Hepatic stellate cell (primary cell): ENCODE results near the gene POLR3A.
"Not testable (repeated sequence)": the region's sequence is repeated elsewhere in the genome, so short reads cannot be mapped to it uniquely, and the experiment has no call there.

Experiments
- DNase-seq: peaks from one replicate; pipeline ENCODE4 v3.0.0; 2011; ENCODE audit warnings: low spot score

The POLR3A gene

DNA sequence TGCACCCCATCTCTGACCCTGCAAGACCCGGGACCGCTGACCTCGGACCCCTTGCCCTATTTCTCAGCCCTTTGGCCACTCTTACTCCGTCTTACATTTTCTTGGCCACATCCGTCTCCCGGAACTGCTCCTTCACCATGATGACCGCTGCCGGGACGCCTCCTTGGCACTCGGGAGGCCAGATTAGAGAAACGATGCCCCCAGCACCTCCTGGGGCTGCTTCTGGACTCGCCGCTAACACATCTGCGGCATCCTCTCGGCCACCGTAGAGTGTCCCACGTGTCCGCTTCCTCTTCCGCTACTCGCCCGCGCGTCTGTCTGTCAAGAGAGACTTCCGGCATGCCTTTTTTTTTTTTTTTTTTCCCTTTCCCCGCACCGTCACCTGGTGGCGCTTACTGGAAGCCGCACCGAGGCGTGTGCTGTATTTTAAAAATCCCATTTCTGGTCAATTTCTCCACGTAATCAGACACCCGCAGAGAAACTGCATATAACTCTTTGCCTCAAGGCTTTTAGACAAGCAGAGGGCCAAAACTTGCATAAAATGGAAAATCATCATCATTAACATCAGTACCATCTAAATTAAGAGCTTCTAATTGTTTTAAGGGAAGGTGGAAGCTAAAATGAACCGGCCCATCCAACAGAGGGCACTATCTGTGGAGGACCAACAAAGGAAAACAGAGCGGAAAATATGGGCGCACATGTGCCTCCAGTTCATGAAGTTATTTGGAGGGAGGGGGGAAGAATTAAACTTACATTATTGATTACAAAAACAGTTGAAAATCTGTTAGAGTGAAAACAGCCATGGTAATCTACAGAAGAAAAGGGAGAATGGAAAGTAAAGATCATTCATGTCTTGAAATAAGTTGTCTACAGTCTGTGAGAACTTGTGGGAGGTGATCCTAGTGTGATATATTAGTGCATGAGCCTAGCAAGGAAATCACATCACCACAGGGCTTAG lies at the start of gene POLR3A:
TSS of gene POLR3A (minus strand) at position 247 of the 958 bp plus-strand sequence. CDS start at position 139, 108 bp downstream.
- DNase-seq: peak; percentile 94

- no peak for DNase-seq
Measured at GRCh38 chr10:78078539-78079330, 49.4 kb upstream of the POLR3A start.

GRCh38 chr10:78075806-78076205 lies 46.5 kb upstream of the POLR3A start:
- DNase-seq: not testable (repeated sequence)

- no peak for DNase-seq
Measured at GRCh38 chr10:78072504-78072903, 43.2 kb upstream of the POLR3A start.

- DNase-seq: no peak
Measured at GRCh38 chr10:78071857-78072179, 42.5 kb upstream of the POLR3A start.

DNA sequence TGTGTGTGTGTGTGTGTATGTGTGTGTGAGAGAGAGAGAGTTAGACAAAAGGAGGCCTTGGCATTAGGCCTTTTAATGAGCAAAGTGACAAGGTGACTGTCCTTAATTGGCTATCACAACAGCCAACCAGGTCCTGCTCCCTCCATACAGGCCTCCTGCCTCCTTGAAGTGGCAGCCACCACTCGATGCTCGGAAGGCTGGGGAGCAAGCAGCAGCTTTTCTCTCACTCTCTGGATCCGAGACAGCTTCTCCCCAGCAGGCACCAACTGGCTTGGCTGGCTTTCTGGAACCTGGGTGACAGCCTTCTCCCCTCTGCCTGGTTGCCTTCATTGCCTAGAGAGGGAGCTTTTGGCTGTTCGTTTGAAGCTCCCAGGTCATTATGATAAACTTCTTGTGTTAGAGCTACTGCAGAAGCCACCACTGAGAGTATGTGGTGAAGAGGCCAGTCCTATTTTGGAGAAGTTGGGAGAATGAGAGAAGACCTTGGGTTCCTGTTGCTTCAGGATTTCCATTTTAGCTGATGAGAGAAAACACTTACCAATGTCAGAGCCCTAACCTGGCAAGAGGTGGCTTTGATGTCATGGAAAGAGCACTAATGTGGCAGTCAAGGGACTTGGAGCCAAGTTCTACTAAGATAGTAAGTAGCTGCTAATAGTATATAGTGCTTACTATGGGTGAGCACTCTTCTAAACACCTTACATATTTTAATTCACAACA lies 42.0 kb upstream of the POLR3A start:
- DNase-seq: no peak

GRCh38 chr10:78070726-78071125 lies 41.4 kb upstream of the POLR3A start:
- no peak for DNase-seq

GRCh38 chr10:78070064-78070463 lies 40.7 kb upstream of the POLR3A start:
- not testable (repeated sequence) for DNase-seq

- no peak for DNase-seq
Measured at GRCh38 chr10:78069151-78069550, 39.8 kb upstream of the POLR3A start.

- no peak for DNase-seq
Measured at GRCh38 chr10:78066728-78067430, 37.6 kb upstream of the POLR3A start.

GRCh38 chr10:78066012-78066411 lies 36.7 kb upstream of the POLR3A start:
- no peak for DNase-seq

DNA sequence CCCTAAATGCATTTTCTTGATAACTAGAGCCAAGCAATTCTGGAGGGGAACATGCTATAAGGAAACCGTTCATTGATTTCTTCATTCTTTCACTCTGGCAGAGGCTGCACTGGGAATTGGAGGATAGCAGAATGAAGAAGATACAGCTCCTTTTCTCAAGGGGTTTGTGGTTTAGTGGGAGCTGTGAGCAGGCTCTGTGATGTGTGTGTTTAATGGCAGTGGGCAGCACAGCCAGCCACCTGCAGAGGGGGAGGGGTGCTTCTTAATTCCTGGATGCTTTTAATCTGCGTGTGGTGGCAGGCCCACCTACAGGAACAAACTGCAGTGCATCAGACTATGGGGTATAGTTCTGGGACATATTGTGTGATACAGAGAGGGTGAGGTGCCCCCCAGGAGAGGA lies 36.3 kb upstream of the POLR3A start:
- DNase-seq: no peak

DNA sequence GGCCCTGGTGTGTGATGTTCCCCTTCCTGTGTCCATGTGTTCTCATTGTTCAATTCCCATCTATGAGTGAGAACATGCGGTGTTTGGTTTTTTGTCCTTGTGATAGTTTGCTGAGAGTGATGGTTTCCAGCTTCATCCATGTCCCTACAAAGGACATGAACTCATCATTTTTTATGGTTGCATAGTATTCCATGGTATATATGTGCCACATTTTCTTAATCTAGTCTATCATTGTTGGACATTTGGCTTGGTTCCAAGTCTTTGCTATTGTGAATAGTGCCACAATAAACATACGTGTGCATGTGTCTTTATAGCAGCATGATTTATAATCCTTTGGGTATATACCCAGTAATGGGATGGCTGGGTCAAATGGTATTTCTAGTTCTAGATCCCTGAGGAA lies 35.6 kb upstream of the POLR3A start:
- DNase-seq: not testable (repeated sequence)

- DNase-seq: no peak
Measured at GRCh38 chr10:78063236-78063635, 33.9 kb upstream of the POLR3A start.

DNA sequence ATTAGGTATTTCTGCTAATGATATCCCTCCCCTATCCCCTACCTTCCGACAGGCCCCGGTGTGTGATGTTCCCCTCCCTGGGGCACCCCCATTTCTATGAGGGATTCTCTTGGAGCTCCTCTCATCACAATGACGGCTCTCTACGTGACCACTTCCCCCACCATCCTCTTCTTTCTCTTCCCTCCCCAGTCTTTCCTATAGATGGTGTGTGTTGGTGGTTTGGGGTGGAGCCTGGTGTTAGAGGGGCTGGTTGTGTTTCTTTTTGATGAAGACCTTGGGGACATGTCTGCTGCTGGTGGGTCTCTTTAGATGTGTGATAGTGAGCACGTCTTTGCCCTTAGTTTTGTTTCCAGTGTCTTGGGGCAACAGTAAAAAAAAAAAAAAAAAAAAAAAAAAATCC lies 33.0 kb upstream of the POLR3A start:
- no peak for DNase-seq

DNA sequence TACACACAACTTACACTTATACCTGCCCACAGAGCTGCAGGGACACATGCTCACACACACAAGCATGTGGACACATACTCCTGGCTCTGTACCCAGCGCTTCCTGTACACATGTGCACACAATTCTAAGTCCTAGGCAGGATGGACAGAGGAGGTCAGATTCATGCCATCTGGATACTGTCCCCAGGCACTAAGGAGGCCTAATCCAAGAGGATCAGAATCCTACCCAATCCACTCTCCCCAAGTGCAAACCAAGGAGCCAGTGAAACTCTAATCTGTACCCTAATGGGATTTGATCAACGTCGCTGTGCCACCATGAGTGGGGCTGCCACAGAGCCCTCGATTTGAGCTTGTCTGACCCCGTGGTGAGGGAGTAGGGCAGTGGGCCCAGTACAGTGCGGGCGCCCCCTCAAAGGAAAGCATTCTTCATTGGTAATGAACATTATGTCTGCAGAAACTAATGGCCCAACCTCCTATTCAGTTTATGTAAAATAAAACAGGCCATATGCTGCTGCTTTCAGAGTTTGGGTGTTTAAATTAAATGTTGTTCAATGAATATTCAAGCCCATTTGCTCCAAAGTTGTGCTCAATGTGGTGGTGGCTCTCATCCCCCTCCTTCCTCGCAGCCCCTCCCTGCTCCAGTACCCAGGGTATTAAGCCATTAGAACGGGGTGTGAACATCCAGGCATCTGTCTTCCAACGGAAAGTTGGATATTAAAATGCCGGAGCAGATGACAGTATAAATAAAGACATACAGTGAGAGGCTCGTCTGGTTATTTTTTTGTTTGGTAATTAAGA lies 30.8 kb upstream of the POLR3A start:
- DNase-seq: no peak

DNA sequence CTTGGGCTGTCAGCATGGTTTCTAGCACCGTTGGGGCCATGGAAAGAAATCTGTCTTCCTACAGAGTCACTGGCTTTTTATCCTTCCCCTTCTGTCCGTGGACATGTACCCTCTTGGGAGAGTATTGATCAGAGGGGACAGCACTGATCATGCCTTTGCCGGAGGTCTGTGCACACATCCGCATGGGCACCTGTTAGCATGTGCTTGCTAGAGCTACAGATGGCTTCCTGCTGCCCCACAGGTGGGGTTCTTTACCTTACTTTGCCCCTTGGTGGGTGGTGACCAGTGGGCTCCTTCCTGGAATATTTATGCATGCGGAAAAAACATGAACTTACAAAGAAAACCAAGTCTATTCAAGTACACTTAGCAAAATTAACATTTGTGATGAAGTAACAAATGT lies 29.2 kb upstream of the POLR3A start:
- no peak for DNase-seq

DNA sequence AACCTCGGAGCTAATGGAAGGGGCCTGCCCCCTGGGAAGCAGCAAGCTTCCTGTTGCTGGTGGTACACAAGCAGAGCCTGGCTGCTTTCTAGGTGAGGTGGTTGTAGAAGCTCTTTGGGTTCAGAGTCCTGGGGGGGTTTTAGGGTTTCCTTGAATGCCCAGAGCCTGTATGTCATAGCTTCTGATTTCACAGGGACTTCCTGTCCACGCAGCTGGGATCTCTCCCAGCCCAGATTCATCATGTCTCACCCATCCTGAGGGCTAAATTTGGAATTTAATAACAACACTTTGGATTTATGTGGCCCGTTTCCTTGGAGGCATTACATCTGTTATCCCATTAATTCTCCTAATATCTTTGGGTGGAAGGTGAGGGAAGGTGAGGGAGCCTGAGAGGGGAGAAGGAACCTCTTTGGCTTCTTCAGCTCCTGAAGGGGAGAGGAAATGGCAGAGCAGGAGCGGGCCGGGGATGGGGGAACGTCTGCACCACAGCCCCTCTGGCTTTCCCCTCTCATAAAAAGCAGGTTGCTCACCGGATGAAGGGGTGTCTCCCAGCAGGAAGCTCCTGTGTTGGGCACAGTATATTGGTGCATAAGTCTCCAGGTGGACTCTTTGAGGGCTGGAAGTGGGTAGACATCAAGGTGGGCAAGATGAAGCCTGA lies 24.0 kb upstream of the POLR3A start:
- DNase-seq: peak; percentile 83

GRCh38 chr10:78049851-78050250 lies 20.5 kb upstream of the POLR3A start:
- DNase-seq: no peak

- DNase-seq: peak; percentile 70
Measured at GRCh38 chr10:78047314-78047891, 18.1 kb upstream of the POLR3A start.
